C4-2B (cell line): ENCODE results near the gene CALY.

Source experiments
- CTCF ChIP-seq: fragments of 450-650 bp; conservative IDR thresholded peaks from 2 replicates; pipeline ENCODE4 v1.5.1; 2017; ENCODE audit warnings: mild to moderate bottlenecking
- ZFX ChIP-seq: fragments of 450-650 bp; IDR thresholded peaks from 2 replicates; pipeline ENCODE4 v1.6.1; 2017

- TF ChIP-seq CTCF (no peak), ZFX (no peak)
These were observed 3.1 kb upstream of the CALY start for GRCh38 chr10:133339708-133340380.
